KOPT-K1 (cell line): ENCODE data around the gene SLC4A5.

Experiments used
- H3K27ac ChIP-seq: fragments of 200-600 bp; sonication (generic); 2 replicates; pipeline ENCODE4 v1.5.1; 2016; ENCODE audit warnings: antibody characterized with exemption, mild to moderate bottlenecking, low read depth, low read length; ENCODE audit not compliant: poor library complexity, severe bottlenecking
- H3K36me3 ChIP-seq: fragments of 200-600 bp; sonication (generic); 2 replicates; pipeline ENCODE4 v1.5.1; 2017; ENCODE audit warnings: antibody characterized with exemption, mild to moderate bottlenecking, low read length, moderate library complexity; ENCODE audit not compliant: insufficient read depth
- H3K9me3 ChIP-seq: fragments of 200-600 bp; sonication (generic); 2 replicates; pipeline ENCODE4 v1.5.1; 2017; ENCODE audit warnings: antibody characterized with exemption, low read length, mild to moderate bottlenecking; ENCODE audit not compliant: insufficient read depth, poor library complexity, severe bottlenecking

Gene SLC4A5

GRCh38 chr2:74334931-74335333, 8.3 kb downstream of the SLC4A5 start:
- no peaks in the 10 kb centered on the region for H3K9me3 ChIP-seq
- H3K27ac ChIP-seq = no peak overlapping the region
- H3K36me3 ChIP-seq = no peaks in the 10 kb centered on the region

DNA sequence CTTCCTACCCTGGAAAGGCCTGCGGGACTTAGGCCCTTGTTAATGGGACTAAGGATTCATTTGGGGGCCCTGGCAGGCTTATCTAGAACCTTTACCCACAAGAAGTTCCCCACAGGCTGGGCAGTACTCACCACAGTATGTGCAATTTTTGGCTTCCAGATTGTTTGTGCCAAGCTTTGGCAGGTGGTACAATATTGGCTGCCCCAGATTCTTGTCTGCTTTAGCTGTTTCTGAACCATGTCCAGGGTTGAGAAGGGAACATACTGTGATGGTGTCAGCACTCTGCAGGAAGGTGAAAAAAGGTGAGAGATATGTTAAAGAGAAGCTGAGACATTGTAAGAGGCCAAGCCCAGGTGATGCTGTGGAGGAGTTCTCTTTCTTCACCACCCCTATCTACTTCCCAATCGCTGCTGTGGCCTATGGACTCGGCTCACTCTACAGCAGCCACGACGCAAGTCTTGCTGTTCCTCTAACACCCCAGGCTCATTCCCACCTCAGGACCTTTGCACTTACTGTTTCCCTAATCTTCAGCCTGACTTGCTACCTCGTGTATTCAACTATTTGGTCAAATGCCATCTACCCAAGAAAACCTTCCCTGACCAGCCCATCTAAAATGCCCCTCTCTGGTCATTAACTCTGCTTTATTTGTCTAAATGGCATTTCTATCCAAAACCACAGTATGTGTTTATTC, 9.2 kb downstream of the SLC4A5 start:
- Histone ChIP-seq H3K27ac (no peak overlapping the region), H3K36me3 (no peaks in the 10 kb centered on the region), H3K9me3 (no peaks in the 10 kb centered on the region)

- H3K36me3 ChIP-seq = no peaks in the 10 kb centered on the region
- H3K27ac ChIP-seq = no peak overlapping the region
- no peaks in the 10 kb centered on the region for H3K9me3 ChIP-seq
These were observed 10.0 kb downstream of the SLC4A5 start for GRCh38 chr2:74333175-74333574.

DNA sequence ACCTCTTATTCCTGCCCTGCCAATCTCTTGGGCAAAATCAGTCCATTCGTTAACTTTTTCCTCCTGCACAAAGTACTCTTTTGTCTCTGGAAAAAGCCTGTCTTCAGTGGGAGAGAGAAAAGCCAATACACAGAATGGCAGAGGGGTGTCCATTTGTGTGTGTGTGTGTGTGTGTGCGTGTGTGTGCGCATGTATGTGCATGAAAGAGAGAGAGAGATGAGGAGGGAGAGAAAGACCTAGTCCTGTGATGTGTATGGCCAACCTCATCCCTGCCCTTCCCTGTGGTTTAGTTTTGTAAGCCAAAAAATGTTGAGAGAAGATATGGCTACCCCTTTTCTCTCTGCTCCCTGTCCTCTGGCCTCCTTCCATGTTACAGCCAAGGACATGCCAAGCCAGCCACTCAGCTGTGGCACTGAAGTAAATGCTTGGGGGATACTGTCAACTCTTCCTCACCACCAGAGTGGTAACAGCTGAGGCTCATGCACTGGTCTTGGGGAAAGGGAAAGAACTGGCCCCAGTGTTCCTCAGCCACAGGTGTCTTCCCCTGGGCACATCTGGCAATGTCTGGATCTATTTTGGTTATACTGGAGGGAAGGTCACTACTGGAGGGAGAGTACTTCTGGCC, 10.6 kb downstream of the SLC4A5 start:
- Histone ChIP-seq H3K9me3 (no peaks in the 10 kb centered on the region), H3K36me3 (no peaks in the 10 kb centered on the region), H3K27ac (no peak overlapping the region)

GRCh38 chr2:74328573-74328972, 14.6 kb downstream of the SLC4A5 start:
- no peak overlapping the region for H3K27ac ChIP-seq
- no peaks in the 10 kb centered on the region for H3K9me3 ChIP-seq
- H3K36me3 ChIP-seq = no peaks in the 10 kb centered on the region

- Histone ChIP-seq H3K9me3 (no peaks in the 10 kb centered on the region), H3K36me3 (no peaks in the 10 kb centered on the region), H3K27ac (no peak overlapping the region)
These were observed 15.1 kb downstream of the SLC4A5 start for GRCh38 chr2:74328074-74328473.

DNA sequence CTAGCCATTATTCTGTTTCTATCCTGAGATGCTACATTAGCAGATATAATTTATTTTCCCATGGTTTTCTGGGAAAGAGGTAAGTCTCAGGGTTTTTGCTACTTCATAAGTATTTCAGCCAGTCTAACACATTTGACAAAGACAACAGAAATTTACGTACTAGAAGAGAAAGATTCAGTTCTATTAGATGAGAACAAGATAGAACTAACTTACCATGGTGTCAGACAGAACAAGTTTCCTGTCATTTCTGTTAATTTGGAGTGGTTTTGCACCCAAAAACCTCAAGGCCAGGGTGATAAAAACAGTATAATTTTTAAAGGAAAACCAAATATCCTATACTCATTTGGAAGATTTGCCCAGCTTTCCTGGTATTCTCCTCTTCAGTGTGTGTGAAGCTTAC, 15.6 kb downstream of the SLC4A5 start:
- H3K36me3 ChIP-seq = no peaks in the 10 kb centered on the region
- H3K9me3 ChIP-seq = no peaks in the 10 kb centered on the region
- no peak overlapping the region for H3K27ac ChIP-seq

GRCh38 chr2:74327199-74327598, 16.0 kb downstream of the SLC4A5 start:
- no peaks in the 10 kb centered on the region for H3K36me3 ChIP-seq
- H3K9me3 ChIP-seq = no peaks in the 10 kb centered on the region
- H3K27ac ChIP-seq = no peak overlapping the region

DNA sequence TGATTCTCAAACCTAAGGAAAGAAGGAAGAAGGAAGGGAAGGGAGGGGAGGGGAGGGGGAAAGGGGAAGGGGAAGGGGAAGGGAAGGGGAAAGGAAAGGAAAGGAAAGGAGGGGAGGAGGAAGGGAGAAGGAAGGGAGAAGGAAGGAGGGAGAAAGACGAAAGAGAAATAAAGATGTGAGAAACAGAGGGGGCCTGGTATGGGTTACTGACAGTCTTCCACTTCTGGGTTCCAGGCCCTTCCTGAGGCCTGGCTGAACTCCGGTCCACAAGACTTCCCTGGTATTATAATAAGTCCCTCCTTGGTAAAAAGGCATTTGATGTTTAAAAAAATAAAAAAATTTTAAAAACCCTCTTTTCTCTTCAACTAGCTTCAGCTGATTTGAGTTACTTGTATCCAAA, 17.4 kb downstream of the SLC4A5 start:
- Histone ChIP-seq H3K36me3 (no peaks in the 10 kb centered on the region), H3K9me3 (no peaks in the 10 kb centered on the region), H3K27ac (no peak overlapping the region)

DNA sequence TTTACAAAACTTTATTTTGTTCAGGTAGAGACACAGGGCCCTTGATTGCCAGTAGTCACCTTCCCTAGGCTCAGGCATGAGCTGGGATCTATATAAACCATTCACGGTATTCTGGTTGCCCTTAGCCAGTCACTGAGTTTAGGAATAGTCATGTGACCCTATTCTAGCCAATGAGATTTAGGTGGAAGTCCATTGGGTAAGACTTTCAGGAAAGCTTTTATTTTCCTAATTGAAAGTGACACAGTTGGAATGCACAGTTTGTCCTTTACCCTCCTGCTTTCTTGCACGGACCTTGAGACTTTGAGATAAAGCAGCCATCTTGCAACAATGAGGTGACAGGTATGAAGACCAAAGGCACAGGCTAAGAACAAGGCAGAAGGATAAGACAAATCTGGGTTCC, 21.5 kb downstream of the SLC4A5 start:
- Histone ChIP-seq H3K36me3 (no peaks in the 10 kb centered on the region), H3K9me3 (no peaks in the 10 kb centered on the region), H3K27ac (no peak overlapping the region)

DNA sequence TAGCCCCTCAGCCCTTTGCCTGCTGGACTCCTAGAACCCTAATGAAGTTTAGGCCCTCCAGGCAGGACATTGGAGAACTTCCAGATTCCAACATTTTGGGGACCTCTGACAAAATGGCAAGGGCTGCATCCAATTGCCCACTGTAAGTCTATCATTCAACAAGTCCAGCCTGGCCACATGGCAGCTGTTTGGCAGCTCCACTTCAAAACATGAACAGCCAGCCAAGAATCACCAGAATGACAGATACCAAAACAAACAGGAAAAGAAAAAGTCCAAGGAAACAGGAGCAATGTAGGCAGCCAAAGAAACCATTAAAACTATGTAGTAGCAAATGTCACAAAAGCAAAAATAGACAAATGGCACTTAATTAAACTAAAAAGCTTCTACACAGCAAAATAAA, 25.5 kb downstream of the SLC4A5 start:
- Histone ChIP-seq H3K9me3 (no peaks in the 10 kb centered on the region), H3K27ac (no peak overlapping the region), H3K36me3 (no peaks in the 10 kb centered on the region)

DNA sequence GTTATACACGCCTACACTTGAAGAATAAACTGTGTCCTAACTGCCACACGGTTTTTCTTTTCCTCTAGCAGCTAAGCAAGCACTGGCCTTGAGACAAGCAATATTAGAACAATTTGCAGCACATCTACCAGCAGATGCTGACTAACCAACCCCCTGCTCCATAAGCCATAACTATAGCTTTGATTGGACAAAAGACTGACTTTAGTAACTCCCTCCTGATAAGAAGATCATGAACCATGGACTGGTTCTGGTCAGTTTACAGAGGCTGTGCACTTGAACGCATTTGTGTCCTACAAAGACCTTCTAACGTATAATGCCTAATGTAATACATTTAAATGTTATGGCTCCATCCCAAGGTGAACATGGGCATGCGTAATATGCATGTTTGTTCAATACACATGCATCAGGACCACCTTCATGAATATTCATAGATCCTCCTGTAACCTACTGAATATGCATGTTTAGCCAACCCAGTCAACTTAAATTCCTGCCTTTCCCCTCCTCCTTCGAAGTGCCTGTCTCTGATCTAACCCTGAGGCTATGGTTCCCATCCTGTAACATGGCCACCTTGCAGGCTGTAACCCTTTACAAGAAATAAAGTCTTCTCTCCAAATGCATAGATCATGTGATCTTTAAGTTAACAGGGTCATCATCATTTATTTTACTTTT, 26.5 kb downstream of the SLC4A5 start:
- Histone ChIP-seq H3K36me3 (no peaks in the 10 kb centered on the region), H3K9me3 (no peaks in the 10 kb centered on the region), H3K27ac (no peak overlapping the region)

GRCh38 chr2:74314107-74314506, 29.1 kb downstream of the SLC4A5 start:
- Histone ChIP-seq H3K9me3 (no peaks in the 10 kb centered on the region), H3K27ac (no peak overlapping the region), H3K36me3 (no peaks in the 10 kb centered on the region)

GRCh38 chr2:74313497-74313896, 29.7 kb downstream of the SLC4A5 start:
- no peak overlapping the region for H3K27ac ChIP-seq
- H3K36me3 ChIP-seq = no peaks in the 10 kb centered on the region
- H3K9me3 ChIP-seq = no peaks in the 10 kb centered on the region

GRCh38 chr2:74312913-74313312, 30.3 kb downstream of the SLC4A5 start:
- H3K9me3 ChIP-seq = no peaks in the 10 kb centered on the region
- H3K27ac ChIP-seq = no peak overlapping the region
- no peaks in the 10 kb centered on the region for H3K36me3 ChIP-seq

GRCh38 chr2:74307720-74308119, 35.5 kb downstream of the SLC4A5 start:
- Histone ChIP-seq H3K36me3 (no peaks in the 10 kb centered on the region), H3K9me3 (no peaks in the 10 kb centered on the region), H3K27ac (no peak overlapping the region)
